ENCODE results near the gene DMAC2. TPM values are rescaled to one million over a fixed set of nuclear protein-coding genes. Genes with fewer than 3 reads are reported as not detected.
"Not testable (repeated sequence)": the region's sequence is repeated elsewhere in the genome, so short reads cannot be mapped to it uniquely, and the experiment has no call there.

The DMAC2 gene
- total RNA-seq, 6 experiments from 2014 or later: 18.9 to 30.5 (median 22.5) TPM

DNA sequence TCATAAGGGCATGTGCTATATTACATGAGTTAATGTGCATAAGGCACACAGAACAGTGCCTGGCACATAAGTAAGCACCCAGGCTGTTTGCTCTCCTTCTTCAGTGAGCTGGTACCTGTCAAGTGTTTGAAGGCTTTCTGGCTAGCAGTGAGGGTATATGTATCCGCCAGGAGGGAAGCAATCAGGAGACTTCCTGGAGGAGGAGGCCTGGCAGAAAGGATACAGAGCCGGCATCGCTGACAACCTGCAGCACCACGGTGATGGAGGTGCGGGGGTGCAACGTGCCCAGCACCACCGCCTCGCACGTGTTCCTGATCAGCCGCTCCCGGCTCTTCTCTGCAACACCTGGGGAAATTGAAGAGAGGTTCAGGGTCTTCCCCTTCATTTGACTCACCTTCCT lies 48.1 kb downstream of the DMAC2 start:
- H3K9me3 ChIP-seq: no peaks in the 10 kb centered on the region
- H3K36me3 ChIP-seq: peaks cover 0 to 25% (median 4%) of the 10 kb centered on the region in 4 donors
- TF ChIP-seq, protein P1, sequence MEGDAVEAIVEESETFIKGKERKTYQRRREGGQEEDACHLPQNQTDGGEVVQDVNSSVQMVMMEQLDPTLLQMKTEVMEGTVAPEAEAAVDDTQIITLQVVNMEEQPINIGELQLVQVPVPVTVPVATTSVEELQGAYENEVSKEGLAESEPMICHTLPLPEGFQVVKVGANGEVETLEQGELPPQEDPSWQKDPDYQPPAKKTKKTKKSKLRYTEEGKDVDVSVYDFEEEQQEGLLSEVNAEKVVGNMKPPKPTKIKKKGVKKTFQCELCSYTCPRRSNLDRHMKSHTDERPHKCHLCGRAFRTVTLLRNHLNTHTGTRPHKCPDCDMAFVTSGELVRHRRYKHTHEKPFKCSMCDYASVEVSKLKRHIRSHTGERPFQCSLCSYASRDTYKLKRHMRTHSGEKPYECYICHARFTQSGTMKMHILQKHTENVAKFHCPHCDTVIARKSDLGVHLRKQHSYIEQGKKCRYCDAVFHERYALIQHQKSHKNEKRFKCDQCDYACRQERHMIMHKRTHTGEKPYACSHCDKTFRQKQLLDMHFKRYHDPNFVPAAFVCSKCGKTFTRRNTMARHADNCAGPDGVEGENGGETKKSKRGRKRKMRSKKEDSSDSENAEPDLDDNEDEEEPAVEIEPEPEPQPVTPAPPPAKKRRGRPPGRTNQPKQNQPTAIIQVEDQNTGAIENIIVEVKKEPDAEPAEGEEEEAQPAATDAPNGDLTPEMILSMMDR (IDR thresholded peaks at IDR 0.05): no peak
- TF ChIP-seq POLR2A (IDR thresholded peaks at IDR 0.05): no peak
- H3K4me3 ChIP-seq: no peak overlapping the region
- H3K27me3 ChIP-seq: no peaks in the 10 kb centered on the region
- H3K4me1 ChIP-seq: peaks cover 0 to 12% (median 0%) of the 10 kb centered on the region in 4 donors
- 65% methylated on average over 4 of the region's 11 CpGs for WGBS (ENCODE audit: insufficient coverage, low coverage, low lambda C conversion rate, missing lambda C conversion rate)
- intact Hi-C loops (cut with DNase I): no loop called here
- H3K27ac ChIP-seq: no peak overlapping the region
- DNase-seq (no peak), ATAC-seq (no peak)

DNA sequence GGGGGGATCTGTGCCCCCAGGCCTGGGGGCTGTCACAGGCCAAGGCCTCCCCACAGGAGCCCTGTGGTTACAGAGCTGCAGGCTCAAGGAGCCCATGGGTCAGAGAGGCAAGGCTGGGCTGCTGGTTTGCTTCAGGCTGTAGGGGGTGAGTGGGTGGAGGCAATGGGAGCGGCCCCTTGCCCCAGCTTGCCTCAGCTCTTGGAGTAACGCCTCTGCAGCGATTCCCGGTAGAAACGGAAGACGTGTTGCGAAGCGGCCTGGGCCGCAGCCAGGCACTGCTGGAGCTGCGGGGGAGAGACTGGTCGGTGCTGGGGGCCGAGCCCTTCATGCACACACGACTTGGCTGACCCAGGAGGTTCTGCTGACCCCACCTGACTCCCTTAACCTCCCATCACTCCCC lies 53.3 kb downstream of the DMAC2 start:
- TF ChIP-seq POLR2A (IDR thresholded peaks at IDR 0.05): no peak
- TF ChIP-seq, protein P1 (IDR thresholded peaks at IDR 0.05): no peak
- H3K9me3 ChIP-seq: no peaks in the 10 kb centered on the region
- H3K27me3 ChIP-seq: no peaks in the 10 kb centered on the region
- ATAC-seq (peak in 1 of 4 donors; percentile 8), DNase-seq (no peak)
- WGBS (ENCODE audit: insufficient coverage, low coverage, low lambda C conversion rate, missing lambda C conversion rate): no CpG with 5 or more reads among the region's 13 CpGs
- H3K4me3 ChIP-seq: no peak overlapping the region
- H3K27ac ChIP-seq: no peak overlapping the region
- H3K36me3 ChIP-seq: peaks cover 0 to 21% (median 4%) of the 10 kb centered on the region in 4 donors
- intact Hi-C loops (cut with DNase I): no loop called here
- no peaks in the 10 kb centered on the region for H3K4me1 ChIP-seq

DNA sequence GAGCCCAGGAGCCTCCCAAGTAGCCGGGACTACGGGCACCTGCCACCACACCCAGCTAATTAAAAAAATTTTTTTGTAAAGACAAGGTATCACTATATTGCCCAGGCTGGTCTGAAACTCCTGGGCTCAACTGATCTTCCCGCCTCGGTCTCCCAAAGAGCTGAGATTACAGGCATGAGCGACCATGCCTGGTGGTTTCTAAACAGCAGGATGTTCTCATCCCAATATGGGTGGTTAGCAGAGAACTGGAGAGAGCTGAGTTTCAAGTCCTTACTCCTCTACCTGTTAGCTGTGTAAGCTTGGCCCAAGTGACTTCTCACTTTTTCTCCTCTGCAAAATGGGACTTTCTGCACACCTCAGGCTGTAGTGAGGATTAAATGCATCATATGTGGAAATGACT lies 55.4 kb downstream of the DMAC2 start:
- no peaks in the 10 kb centered on the region for H3K9me3 ChIP-seq
- no peaks in the 10 kb centered on the region for H3K27me3 ChIP-seq
- peaks cover 0 to 1% (median under 1%) of the 10 kb centered on the region in 4 donors for H3K36me3 ChIP-seq
- no peak overlapping the region for H3K27ac ChIP-seq
- ATAC-seq (no peak), DNase-seq (no peak)
- H3K4me1 ChIP-seq: no peaks in the 10 kb centered on the region
- TF ChIP-seq, protein P1 (IDR thresholded peaks at IDR 0.05): no peak
- no peak for TF ChIP-seq POLR2A (IDR thresholded peaks at IDR 0.05)
- WGBS (ENCODE audit: insufficient coverage, low coverage, low lambda C conversion rate, missing lambda C conversion rate): 78% methylated on average over 3 of the region's 5 CpGs
- H3K4me3 ChIP-seq: no peak overlapping the region
- intact Hi-C loops (cut with DNase I): no loop called here

DNA sequence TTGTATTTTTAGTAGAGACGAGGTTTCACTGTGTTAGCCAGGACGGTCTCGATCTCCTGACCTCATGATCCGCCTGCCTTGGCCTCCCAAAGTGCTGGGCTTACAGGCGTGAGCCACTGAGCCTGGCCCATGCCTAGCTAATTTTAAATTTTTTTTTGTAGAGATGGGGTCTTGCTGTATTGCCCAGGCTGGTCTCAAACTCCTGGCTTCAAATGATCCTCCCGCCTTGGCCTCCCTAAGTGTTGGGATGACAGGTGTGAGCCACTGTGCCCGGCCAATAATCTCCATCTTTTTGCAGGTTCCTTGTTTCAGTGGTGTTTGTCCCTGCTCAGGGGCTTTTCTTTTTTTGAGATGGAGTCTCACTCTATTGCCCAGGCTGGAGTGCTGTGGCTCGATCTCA lies 58.2 kb downstream of the DMAC2 start:
- H3K4me3 ChIP-seq; H3K4me1 ChIP-seq; H3K27ac ChIP-seq; H3K27me3 ChIP-seq; ATAC-seq; H3K9me3 ChIP-seq; intact Hi-C loops (cut with DNase I); H3K36me3 ChIP-seq; DNase-seq: not testable (repeated sequence)
- 92% methylated on average over 8 of the region's 8 CpGs for WGBS (ENCODE audit: insufficient coverage, low coverage, low lambda C conversion rate, missing lambda C conversion rate)

Small RNAs within 50 kb of the gene (small RNA-seq; reads per million reads assigned to genes)
- 0 reads per million in 2 experiments for gene RF00017

Other genes with a start within 250 kb of the DMAC2 start
- 1 to 10 TPM in 3 of 6 experiments, under 1 TPM in 3; 0.54 to 1.9 (median 0.99) TPM for gene CYP2S1, start 246.7 kb downstream of the DMAC2 start, total RNA-seq
- 10 to 100 TPM in 3 of 6 experiments, 1 to 10 TPM in 3; 5.7 to 20.3 (median 10.2) TPM for gene AXL, start 220.7 kb downstream of the DMAC2 start, total RNA-seq
- 10 to 100 TPM; 53.5 to 70.0 (median 61.8) TPM for gene HNRNPUL1, start 175.5 kb downstream of the DMAC2 start, total RNA-seq
- 1 to 10 TPM; 4.6 to 7.2 (median 6.9) TPM for gene CCDC97, start 129.7 kb downstream of the DMAC2 start, total RNA-seq
- 10 to 100 TPM in 2 of 6 experiments, 1 to 10 TPM in 4; 4.9 to 19.1 (median 8.5) TPM for gene TGFB1, start 86.0 kb downstream of the DMAC2 start, total RNA-seq
- 1 to 10 TPM; 1.7 to 4.4 (median 2.6) TPM for gene B9D2, start 75.8 kb downstream of the DMAC2 start, total RNA-seq
- gene TMEM91, start 63.4 kb downstream of the DMAC2 start, total RNA-seq: 1 to 10 TPM; 1.8 to 4.1 (median 3.0) TPM
- 10 to 100 TPM in 5 of 6 experiments, 1 to 10 TPM in 1; 6.1 to 26.6 (median 14.1) TPM for gene EXOSC5, start 42.6 kb downstream of the DMAC2 start, total RNA-seq
- gene BCKDHA, start 42.1 kb downstream of the DMAC2 start, total RNA-seq: 10 to 100 TPM; 32.1 to 68.7 (median 48.9) TPM
- gene B3GNT8, start 12.5 kb downstream of the DMAC2 start, total RNA-seq: 1 to 10 TPM in 1 of 6 experiments, under 1 TPM in 5; 0.50 to 1.2 (median 0.63) TPM
- gene ERICH4, start 3.2 kb upstream of the DMAC2 start, total RNA-seq: not detected
- gene CEACAM21, start 136.3 kb upstream of the DMAC2 start, total RNA-seq: 1 to 10 TPM in 3 of 6 experiments, under 1 TPM in 2, not detected in 1; 0.49 to 1.4 (median 1.2) TPM
- 1 to 10 TPM in 2 of 6 experiments, under 1 TPM in 4; 0.29 to 3.4 (median 0.58) TPM for gene CEACAM4, start 187.2 kb upstream of the DMAC2 start, total RNA-seq
- gene CEACAM7, start 248.4 kb upstream of the DMAC2 start, total RNA-seq: not detected

All from right lobe of liver (tissue), 6 donors.